Mesenchymal stem cell (in vitro differentiated cells and primary cell): Measurements from ENCODE around the gene SLC25A45.

ENCODE experiments used
- DNase-seq: peaks from one replicate; pipeline ENCODE4 v3.0.0-alpha.2; 2013
- H2AFZ ChIP-seq: one replicate; pipeline ENCODE4 v1.6.1; 2013; ENCODE audit warnings: low read depth, mild to moderate bottlenecking, control low read depth, inconsistent platforms, low read length, moderate library complexity
- H2AK5ac ChIP-seq: 2 replicates; pipeline ENCODE4 v1.6.1; 2013; ENCODE audit warnings: low read length, moderate library complexity, mild to moderate bottlenecking, inconsistent platforms; ENCODE audit not compliant: severe bottlenecking
- H2BK120ac ChIP-seq: one replicate; pipeline ENCODE4 v1.6.1; 2013; ENCODE audit warnings: low read depth, mild to moderate bottlenecking, inconsistent platforms, low read length, moderate library complexity
- H2BK12ac ChIP-seq, 2 experiments: one replicate each; pipeline ENCODE4 v1.6.1; 2013; ENCODE audit warnings: inconsistent platforms in 2 of 2, low read length in 2 of 2, mild to moderate bottlenecking in 2 of 2, moderate library complexity in 2 of 2, control low read depth in 1 of 2
- H2BK15ac ChIP-seq: one replicate; pipeline ENCODE4 v1.6.1; 2013; ENCODE audit warnings: mild to moderate bottlenecking, low read depth, inconsistent platforms; ENCODE audit not compliant: poor library complexity, severe bottlenecking
- H2BK5ac ChIP-seq: 2 replicates; pipeline ENCODE4 v1.6.1; 2013; ENCODE audit warnings: low read depth, mild to moderate bottlenecking, low read length, control low read depth, inconsistent platforms; ENCODE audit not compliant: poor library complexity, severe bottlenecking
- H3K14ac ChIP-seq, 2 experiments: one replicate each; pipeline ENCODE4 v1.6.1; 2013; ENCODE audit warnings: inconsistent platforms in 2 of 2, low read length in 2 of 2, control low read depth in 1 of 2, mild to moderate bottlenecking in 1 of 2, moderate library complexity in 1 of 2
- H3K18ac ChIP-seq, 2 experiments: one replicate each; pipeline ENCODE4 v1.6.1; 2013; ENCODE audit warnings: inconsistent platforms in 2 of 2, low read length in 2 of 2, control low read depth in 1 of 2, low read depth in 1 of 2, mild to moderate bottlenecking in 1 of 2
- H3K23ac ChIP-seq, 2 experiments: one replicate each; pipeline ENCODE4 v1.6.1; 2013; ENCODE audit warnings: inconsistent platforms in 2 of 2, low read length in 2 of 2, mild to moderate bottlenecking in 2 of 2, moderate library complexity in 2 of 2, control low read depth in 1 of 2
- H3K27ac ChIP-seq: 2 replicates; pipeline ENCODE4 v1.5.1; 2013; ENCODE audit warnings: mild to moderate bottlenecking, moderate library complexity, low read length, control low read depth, inconsistent platforms; ENCODE audit not compliant: poor library complexity, severe bottlenecking
- H3K27me3 ChIP-seq, 2 experiments: 2 replicates each; pipeline versions ENCODE4 v1.6.1 to v1.7.0; 2013; ENCODE audit warnings: low read length in 2 of 2, mild to moderate bottlenecking in 2 of 2, moderate library complexity in 2 of 2, control low read depth in 1 of 2, inconsistent platforms in 1 of 2; ENCODE audit not compliant: control insufficient read depth in 1 of 2, insufficient read depth in 1 of 2
- H3K36me3 ChIP-seq, 2 experiments: 2 replicates each; pipeline versions ENCODE4 v1.6.1 to v1.7.0; 2013; ENCODE audit warnings: low read length in 2 of 2, control low read depth in 1 of 2, inconsistent platforms in 1 of 2, low read depth in 1 of 2, mild to moderate bottlenecking in 1 of 2; ENCODE audit not compliant: insufficient read depth in 2 of 2, control insufficient read depth in 1 of 2
- H3K4ac ChIP-seq, 2 experiments: one replicate each; pipeline ENCODE4 v1.6.1; 2013; ENCODE audit warnings: inconsistent platforms in 2 of 2, low read length in 2 of 2, mild to moderate bottlenecking in 2 of 2, moderate library complexity in 2 of 2, control low read depth in 1 of 2, low read depth in 1 of 2
- H3K4me1 ChIP-seq: 2 replicates; pipeline ENCODE4 v1.6.1; 2013; ENCODE audit warnings: low read depth, low read length, control low read depth; ENCODE audit not compliant: control insufficient read depth, insufficient read depth
- H3K4me2 ChIP-seq: 2 replicates; pipeline ENCODE4 v1.6.1; 2013; ENCODE audit warnings: low read length, mild to moderate bottlenecking, inconsistent platforms; ENCODE audit not compliant: poor library complexity, severe bottlenecking
- H3K4me3 ChIP-seq, 2 experiments: 2 replicates each; pipeline versions ENCODE4 v1.5.1 to v1.7.0; 2013; ENCODE audit warnings: low read length in 2 of 2, mild to moderate bottlenecking in 2 of 2, control low read depth in 1 of 2, low read depth in 1 of 2; ENCODE audit not compliant: insufficient read depth in 1 of 2
- H3K79me1 ChIP-seq: replicated peaks from 2 replicates; pipeline ENCODE4 v1.6.1; 2013; ENCODE audit warnings: mild to moderate bottlenecking, control low read depth, low read length, inconsistent platforms; ENCODE audit not compliant: poor library complexity, severe bottlenecking
- H3K9ac ChIP-seq: 2 replicates; pipeline ENCODE4 v1.7.0; 2013; ENCODE audit warnings: mild to moderate bottlenecking, low read length, moderate library complexity
- H3K9me3 ChIP-seq: 2 replicates; pipeline ENCODE4 v1.7.0; 2013; ENCODE audit warnings: mild to moderate bottlenecking, low read length; ENCODE audit not compliant: control insufficient read depth
- H4K8ac ChIP-seq: one replicate; pipeline ENCODE4 v1.6.1; 2013; ENCODE audit warnings: inconsistent platforms, mild to moderate bottlenecking, low read length, moderate library complexity
- H4K91ac ChIP-seq: one replicate; pipeline ENCODE4 v1.6.1; 2013; ENCODE audit warnings: mild to moderate bottlenecking, low read length, inconsistent platforms
- WGBS: methylation state at CpG from one replicate; pipeline ENCODE4 v1.1.7; 2013; ENCODE audit warnings: mixed read lengths; 5-methylcytosine and 5-hydroxymethylcytosine counted together

SLC25A45 gene

DNA sequence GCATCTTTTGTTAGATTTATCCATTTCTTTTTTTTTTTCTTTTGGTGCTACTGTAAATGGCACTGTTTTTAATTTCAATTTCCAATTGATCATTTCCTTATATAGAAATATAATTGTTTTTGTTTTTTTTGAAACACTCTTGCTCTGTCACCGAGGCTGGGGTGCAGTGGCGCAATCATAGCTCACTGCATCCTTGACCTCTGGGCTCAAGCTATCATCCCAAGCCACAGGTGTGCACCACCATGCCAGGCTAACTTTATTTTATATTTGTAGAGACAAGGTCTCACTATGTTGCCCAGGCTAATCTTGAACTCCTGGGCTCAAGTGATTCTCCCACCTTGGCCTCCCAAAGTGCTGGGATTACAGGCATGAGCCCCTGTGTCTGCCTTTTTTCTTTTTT lies 20.3 kb upstream of the SLC25A45 start:
- Histone ChIP-seq H3K4me2 (no peak overlapping the region), H2BK12ac (no peak overlapping the region), H3K79me1 (peaks cover 38% of the 10 kb centered on the region), H3K23ac (no peak overlapping the region), H3K27ac (no peak overlapping the region), H2BK5ac (no peak overlapping the region), H4K91ac (no peak overlapping the region), H3K14ac (no peak overlapping the region), H3K9ac (no peak overlapping the region), H2BK120ac (no peak overlapping the region), H3K36me3 (peaks cover 74 to 83% of the 10 kb centered on the region in 2 experiments), H3K18ac (no peak overlapping the region), H3K4me3 (no peak overlapping the region), H3K4ac (no peak overlapping the region), H3K4me1 (peaks cover 11% of the 10 kb centered on the region), H3K27me3 (no peaks in the 10 kb centered on the region), H3K9me3 (no peaks in the 10 kb centered on the region), H4K8ac (no peak overlapping the region), H2AK5ac (no peak overlapping the region), H2BK15ac (no peak overlapping the region), H2AFZ (no peak overlapping the region)
- 89% methylated on average over 2 of the region's 2 CpGs for WGBS
- DNase-seq: no peak

DNA sequence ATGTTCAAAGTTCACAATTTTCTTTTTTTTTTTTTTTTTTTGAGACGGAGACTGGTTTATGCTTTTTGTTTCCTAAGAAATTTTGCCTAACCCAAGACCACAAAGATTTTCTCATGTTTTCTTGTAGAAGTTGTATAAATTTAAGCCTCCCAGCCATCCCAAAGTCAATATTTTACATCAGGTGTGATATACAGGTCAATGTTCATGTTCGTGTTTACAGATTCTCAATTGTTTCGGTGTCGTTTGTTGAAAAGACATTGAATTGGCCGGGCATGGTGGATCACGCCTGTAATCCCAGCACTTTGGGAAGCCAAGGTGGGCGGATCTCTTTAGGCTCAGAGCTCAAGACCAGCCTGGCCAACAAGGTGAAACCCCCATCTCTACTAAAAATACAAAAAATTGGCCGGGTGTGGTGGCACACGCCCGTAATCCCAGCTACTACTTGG lies 19.4 kb upstream of the SLC25A45 start:
- WGBS: 97% methylated on average over 9 of the region's 10 CpGs
- H3K4me3 ChIP-seq: no peak overlapping the region

DNA sequence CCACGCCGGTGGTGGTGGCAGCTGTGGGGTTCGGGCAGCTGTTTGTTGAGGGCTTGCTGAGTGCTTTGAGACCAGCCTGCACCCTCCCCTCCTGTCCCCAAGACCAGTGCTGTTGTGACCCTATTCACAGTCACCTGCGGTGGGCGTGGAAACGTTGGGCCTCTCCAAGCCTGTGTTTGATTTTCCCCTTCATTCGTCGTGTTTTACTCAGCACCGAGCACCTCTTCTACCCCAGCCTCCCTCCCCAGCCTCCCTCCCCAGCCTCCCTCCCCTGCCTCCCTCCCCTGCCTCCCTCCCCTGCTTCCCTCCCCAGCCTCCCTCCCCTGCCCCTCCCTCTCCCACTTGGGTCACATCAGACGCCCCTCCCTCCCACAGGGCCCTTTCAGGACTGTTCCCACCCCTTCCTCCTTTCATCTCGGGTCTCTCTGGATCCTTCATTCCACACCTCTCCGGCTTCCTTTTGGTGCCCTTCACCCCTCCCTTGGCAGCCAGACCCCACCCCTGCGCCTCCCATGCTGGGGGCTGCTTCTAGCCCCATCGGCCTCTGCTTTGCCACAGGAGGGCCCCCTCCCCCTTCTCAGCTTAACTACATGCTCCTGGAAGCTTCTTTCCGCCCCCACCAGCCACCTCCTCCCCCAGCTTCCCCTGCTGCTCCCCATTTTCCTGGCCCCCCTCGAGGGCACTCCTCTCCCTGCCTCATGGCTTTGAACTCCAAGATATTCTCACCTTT lies 18.8 kb upstream of the SLC25A45 start:
- Histone ChIP-seq H3K4ac (no peak overlapping the region), H2BK5ac (no peak overlapping the region), H3K27me3 (no peaks in the 10 kb centered on the region), H3K4me1 (peaks cover 10% of the 10 kb centered on the region), H3K4me2 (no peak overlapping the region), H3K79me1 (peaks cover 46% of the 10 kb centered on the region), H2BK12ac (no peak overlapping the region), H2BK15ac (no peak overlapping the region), H3K23ac (no peak overlapping the region), H2BK120ac (no peak overlapping the region), H3K27ac (no peak overlapping the region), H3K18ac (no peak overlapping the region), H4K91ac (no peak overlapping the region), H3K9me3 (no peaks in the 10 kb centered on the region), H3K9ac (no peak overlapping the region), H2AFZ (no peak overlapping the region), H3K14ac (no peak overlapping the region), H3K36me3 (peaks cover 84 to 85% of the 10 kb centered on the region in 2 experiments), H4K8ac (no peak overlapping the region), H2AK5ac (no peak overlapping the region), H3K4me3 (no peak overlapping the region)
- no peak for DNase-seq
- 84% methylated on average over 16 of the region's 16 CpGs for WGBS

More for the DNA sequence above, 19.4 kb upstream of the SLC25A45 start:
- DNase-seq: no peak
- H2AFZ ChIP-seq: no peak overlapping the region
- peaks cover 10% of the 10 kb centered on the region for H3K4me1 ChIP-seq
- H3K9me3 ChIP-seq: no peaks in the 10 kb centered on the region
- H4K8ac ChIP-seq: no peak overlapping the region
- no peak overlapping the region for H2BK15ac ChIP-seq
- H3K9ac ChIP-seq: no peak overlapping the region
- H3K4ac ChIP-seq: no peak overlapping the region
- H3K27me3 ChIP-seq: no peaks in the 10 kb centered on the region
- no peak overlapping the region for H2BK5ac ChIP-seq
- peaks cover 84 to 85% of the 10 kb centered on the region in 2 experiments for H3K36me3 ChIP-seq
- H3K14ac ChIP-seq: no peak overlapping the region
- H3K79me1 ChIP-seq: peaks cover 43% of the 10 kb centered on the region
- H4K91ac ChIP-seq: no peak overlapping the region
- no peak overlapping the region for H3K27ac ChIP-seq
- no peak overlapping the region for H3K18ac ChIP-seq
- no peak overlapping the region for H2AK5ac ChIP-seq
- H3K4me2 ChIP-seq: no peak overlapping the region
- H3K23ac ChIP-seq: no peak overlapping the region
- H2BK12ac ChIP-seq: no peak overlapping the region
- H2BK120ac ChIP-seq: no peak overlapping the region

DNA sequence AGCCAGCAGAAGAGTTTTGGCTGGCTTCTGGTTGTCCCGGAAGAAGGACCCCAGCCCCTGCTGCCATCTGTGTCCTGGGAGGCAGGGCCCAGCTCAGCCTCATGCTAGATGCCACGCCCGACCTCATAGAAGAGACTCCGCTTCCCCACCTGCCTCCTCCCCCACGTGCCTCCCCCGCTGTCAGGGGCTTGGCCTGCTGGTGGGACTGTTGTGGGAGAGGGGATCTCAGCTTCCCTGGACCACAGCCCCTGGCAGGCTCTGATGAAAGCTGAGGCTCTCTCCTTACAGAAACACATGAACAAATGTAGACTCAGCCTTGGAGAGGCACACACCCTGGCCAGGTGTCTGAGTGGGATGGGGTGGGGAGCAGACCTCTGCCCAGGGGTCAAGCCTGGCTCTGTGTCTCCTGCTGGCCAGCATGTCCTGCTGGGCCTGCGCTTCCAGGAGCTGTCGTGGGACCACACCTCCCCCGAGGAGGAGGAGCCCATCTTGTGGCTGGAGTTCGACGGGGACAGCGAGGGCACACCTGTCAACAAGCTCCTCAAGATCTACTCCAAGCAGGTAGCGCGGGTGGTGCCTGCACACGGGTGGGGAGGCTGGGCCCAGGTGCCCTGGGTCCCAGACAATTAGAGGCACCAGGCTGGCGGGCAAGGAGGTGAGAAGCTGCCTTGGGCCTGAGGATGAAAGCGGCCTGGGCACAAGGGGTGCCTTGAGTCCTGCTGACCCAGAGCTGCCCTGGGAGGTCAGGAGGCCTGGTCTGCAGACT lies 18.0 kb upstream of the SLC25A45 start:
- Histone ChIP-seq H4K91ac (no peak overlapping the region), H2AK5ac (no peak overlapping the region), H3K4me2 (no peak overlapping the region), H2AFZ (no peak overlapping the region), H3K9me3 (no peaks in the 10 kb centered on the region), H3K4ac (no peak overlapping the region), H4K8ac (no peak overlapping the region), H3K9ac (no peak overlapping the region), H3K18ac (no peak overlapping the region), H3K23ac (no peak overlapping the region), H3K27ac (no peak overlapping the region), H3K79me1 (peaks cover 54% of the 10 kb centered on the region), H3K27me3 (no peaks in the 10 kb centered on the region), H2BK12ac (no peak overlapping the region), H2BK120ac (no peak overlapping the region), H3K4me1 (peaks cover 10% of the 10 kb centered on the region), H3K4me3 (no peak overlapping the region), H3K14ac (no peak overlapping the region), H2BK15ac (no peak overlapping the region), H2BK5ac (no peak overlapping the region), H3K36me3 (peaks cover 87 to 89% of the 10 kb centered on the region in 2 experiments)
- 97% methylated on average over 12 of the region's 17 CpGs for WGBS
- no peak for DNase-seq
